PC-9 (cell line): ENCODE measurements around the gene C2CD3.

Experiments used
- EZH2 ChIP-seq: fragments of 200-600 bp; sonication (generic); IDR thresholded peaks from 2 replicates; pipeline ENCODE4 v1.8.0; 2017; ENCODE audit warnings: antibody characterized with exemption, low read depth
- TF ChIP-seq, protein P1 (sequence below): fragments of 200-600 bp; sonication (generic); conservative IDR thresholded peaks from 2 replicates; pipeline ENCODE4 v1.6.1; 2017; ENCODE audit warnings: mixed run types, antibody characterized with exemption, mild to moderate bottlenecking, moderate library complexity

DNA sequence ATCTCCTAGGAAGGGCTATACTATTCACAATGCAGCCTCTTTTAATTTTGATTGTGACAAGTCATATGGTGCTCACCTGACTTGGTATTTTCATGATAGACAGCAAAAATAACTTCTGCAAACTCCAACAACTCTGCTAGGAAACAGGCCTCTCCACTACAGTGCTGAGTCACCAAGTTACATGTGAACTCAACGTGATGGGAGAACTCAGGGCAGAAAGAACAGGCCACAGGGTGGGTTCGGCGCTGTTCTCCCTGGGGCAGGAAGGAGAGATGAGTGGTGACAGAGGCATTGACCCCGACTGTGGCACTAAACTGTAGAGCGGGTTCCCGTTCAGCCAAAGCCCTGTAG, 85.3 kb downstream of the C2CD3 start:
- TF ChIP-seq, protein P1, sequence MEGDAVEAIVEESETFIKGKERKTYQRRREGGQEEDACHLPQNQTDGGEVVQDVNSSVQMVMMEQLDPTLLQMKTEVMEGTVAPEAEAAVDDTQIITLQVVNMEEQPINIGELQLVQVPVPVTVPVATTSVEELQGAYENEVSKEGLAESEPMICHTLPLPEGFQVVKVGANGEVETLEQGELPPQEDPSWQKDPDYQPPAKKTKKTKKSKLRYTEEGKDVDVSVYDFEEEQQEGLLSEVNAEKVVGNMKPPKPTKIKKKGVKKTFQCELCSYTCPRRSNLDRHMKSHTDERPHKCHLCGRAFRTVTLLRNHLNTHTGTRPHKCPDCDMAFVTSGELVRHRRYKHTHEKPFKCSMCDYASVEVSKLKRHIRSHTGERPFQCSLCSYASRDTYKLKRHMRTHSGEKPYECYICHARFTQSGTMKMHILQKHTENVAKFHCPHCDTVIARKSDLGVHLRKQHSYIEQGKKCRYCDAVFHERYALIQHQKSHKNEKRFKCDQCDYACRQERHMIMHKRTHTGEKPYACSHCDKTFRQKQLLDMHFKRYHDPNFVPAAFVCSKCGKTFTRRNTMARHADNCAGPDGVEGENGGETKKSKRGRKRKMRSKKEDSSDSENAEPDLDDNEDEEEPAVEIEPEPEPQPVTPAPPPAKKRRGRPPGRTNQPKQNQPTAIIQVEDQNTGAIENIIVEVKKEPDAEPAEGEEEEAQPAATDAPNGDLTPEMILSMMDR = no peak
- TF ChIP-seq EZH2 = no peak
